Keratinocyte (primary cell): ENCODE data around the gene CCNI. TPM values are rescaled to one million over a fixed set of nuclear protein-coding genes. Genes with fewer than 3 reads are reported as not detected.

Source experiments
- DNase-seq: peaks from one replicate; pipeline ENCODE4 v3.0.0-alpha.2; 2011; ENCODE audit warnings: low read depth, missing footprints, low spot score
- FAIRE-seq: peaks from 2 replicates; lab custom pipeline; 2011; peaks lifted over from hg19 to GRCh38; lab: Jason Lieb, UNC
- H2AFZ ChIP-seq: 2 replicates; pipeline ENCODE4 v1.6.0; 2012; ENCODE audit warnings: low read length, control low read depth, inconsistent platforms; ENCODE audit not compliant: control insufficient read depth
- H3K27ac ChIP-seq: 2 replicates; pipeline ENCODE4 v1.5.1; 2011; ENCODE audit warnings: low read length; ENCODE audit not compliant: control insufficient read depth, insufficient read depth
- H3K27me3 ChIP-seq: 3 replicates; pipeline ENCODE4 v1.6.0; 2011; ENCODE audit warnings: low read length; ENCODE audit not compliant: control insufficient read depth, insufficient read depth; ENCODE audit errors: extremely low read depth
- H3K36me3 ChIP-seq, 2 experiments: 2 replicates in 1 of 2; 3 replicates in 1 of 2; pipeline ENCODE4 v1.5.1; 2011; ENCODE audit warnings: low read length in 2 of 2, mild to moderate bottlenecking in 1 of 2; ENCODE audit not compliant: control insufficient read depth in 2 of 2, insufficient read depth in 2 of 2; ENCODE audit errors: extremely low read depth in 1 of 2
- H3K4me1 ChIP-seq: 3 replicates; pipeline ENCODE4 v1.5.1; 2011; ENCODE audit warnings: low read length; ENCODE audit not compliant: control insufficient read depth, insufficient read depth; ENCODE audit errors: extremely low read depth
- H3K4me2 ChIP-seq: 3 replicates; pipeline ENCODE4 v1.6.0; 2011; ENCODE audit warnings: low read depth, low read length; ENCODE audit not compliant: control insufficient read depth, insufficient read depth; ENCODE audit errors: extremely low read depth
- H3K4me3 ChIP-seq, 3 experiments: fragments of 200-600 bp in 1 of 3; sonication (generic) in 1 of 3; 2 replicates in 2 of 3; 3 replicates in 1 of 3; pipeline ENCODE4 v1.5.1; 2011 to 2016; ENCODE audit warnings: low read length in 3 of 3, mild to moderate bottlenecking in 3 of 3, control low read depth in 2 of 3, inconsistent platforms in 1 of 3, low read depth in 1 of 3, mixed read lengths in 1 of 3, mixed run types in 1 of 3, moderate library complexity in 1 of 3; ENCODE audit not compliant: control insufficient read depth in 2 of 3, insufficient read depth in 2 of 3; ENCODE audit errors: extremely low read depth in 1 of 3
- H3K79me2 ChIP-seq: 2 replicates; pipeline ENCODE4 v1.6.0; 2012; ENCODE audit warnings: low read length; ENCODE audit not compliant: control insufficient read depth, insufficient read depth
- H3K9ac ChIP-seq: 3 replicates; pipeline ENCODE4 v1.6.0; 2011; ENCODE audit warnings: low read length; ENCODE audit not compliant: control insufficient read depth, insufficient read depth; ENCODE audit errors: extremely low read depth
- H3K9me1 ChIP-seq: 3 replicates; pipeline ENCODE4 v1.6.0; 2011; ENCODE audit warnings: low read length; ENCODE audit not compliant: control insufficient read depth, insufficient read depth; ENCODE audit errors: extremely low read depth
- H3K9me3 ChIP-seq: 2 replicates; pipeline ENCODE4 v1.5.1; 2012; ENCODE audit warnings: low read depth, low read length; ENCODE audit not compliant: control insufficient read depth
- H4K20me1 ChIP-seq: 3 replicates; pipeline ENCODE4 v1.6.0; 2011; ENCODE audit warnings: low read length; ENCODE audit not compliant: control insufficient read depth, insufficient read depth; ENCODE audit errors: extremely low read depth
- CTCF ChIP-seq, 3 experiments: IDR thresholded peaks in 1 of 3; conservative IDR thresholded peaks in 1 of 3; optimal IDR thresholded peaks in 1 of 3; 2 replicates in 2 of 3; 3 replicates in 1 of 3; pipeline versions ENCODE3 to v1.5.1; 2011; ENCODE audit warnings: low read length in 3 of 3, mild to moderate bottlenecking in 3 of 3, moderate library complexity in 2 of 3, control low read depth in 1 of 3, inconsistent platforms in 1 of 3; ENCODE audit not compliant: insufficient read depth in 2 of 3; ENCODE audit errors: extremely low read depth in 1 of 3
- EZH2 ChIP-seq: IDR thresholded peaks from one replicate; pipeline ENCODE4 v1.6.1; 2012; ENCODE audit warnings: inconsistent platforms, mild to moderate bottlenecking, low read length, moderate library complexity
- dilution Hi-C: fragments of 300-500 bp; cut with MboI; formaldehyde crosslinking; loops from one replicate; pipeline ENCODE4 v1.7.0; 2020; ENCODE audit warnings: low sequenced_read_pairs; ENCODE audit not compliant: extremely low pct_ligation_motif_present
- polyA plus RNA-seq, 5 experiments: library from polyadenylated mRNA; depleted of rRNA in 3 of 5; stranded (reverse) in 3 of 5; stranded (forward) in 1 of 5; unstranded in 1 of 5; fragments of >200 nt; gene quantifications; 1 replicate in 1 of 5; 2 replicates in 3 of 5; 3 replicates in 1 of 5; pipeline versions ENCODE4 v1.2.1 to v1.2.3, GENCODE V29; 2011 to 2012; ENCODE audit warnings: missing spikeins in 2 of 5, low read depth in 1 of 5, low replicate concordance in 1 of 5

The CCNI gene
- polyA plus RNA-seq, 1 donor (not counting 4 experiments of a cell fraction or from before 2014, with no cell fraction given), result 150 TPM

DNA sequence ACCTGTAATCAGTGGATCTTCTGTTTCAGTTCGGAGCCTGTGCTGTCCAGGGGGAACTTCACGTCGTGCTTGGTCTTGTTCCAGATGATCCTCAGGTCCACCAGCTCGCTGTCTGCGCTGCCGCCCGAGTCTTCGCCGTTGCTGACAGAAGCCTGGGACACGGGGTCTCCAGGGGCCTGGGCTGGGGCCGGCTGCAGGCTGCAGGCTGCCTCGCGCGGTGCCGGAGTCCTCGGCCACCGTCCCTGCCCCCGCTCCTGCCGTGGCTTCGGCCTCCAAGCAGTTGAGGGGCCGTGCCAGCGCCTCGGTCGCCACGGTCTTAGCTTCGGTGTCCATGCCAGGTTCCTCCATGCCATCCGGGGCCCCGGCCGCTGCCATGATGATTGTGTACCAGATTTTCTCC, 37.3 kb upstream of the CCNI start:
- dilution Hi-C loops, result no loop called here
- TF ChIP-seq CTCF (optimal IDR thresholded peaks at IDR 0.05 in 1 of 3, IDR thresholded peaks at IDR 0.05 in 1 of 3, conservative IDR thresholded peaks at IDR 0.05 in 1 of 3; ENCODE audit: extremely low read depth in 1 of 3, insufficient read depth in 2 of 3, low read length in 3 of 3) (no peak), EZH2 (no peak)
- Histone ChIP-seq H3K79me2 (no peaks in the 10 kb centered on the region), H3K4me1 (no peaks in the 10 kb centered on the region), H3K27me3 (no peaks in the 10 kb centered on the region), H3K4me3 (no peak overlapping the region), H3K9ac (no peak overlapping the region), H3K9me1 (no peaks in the 10 kb centered on the region), H3K4me2 (no peak overlapping the region), H3K9me3 (no peaks in the 10 kb centered on the region), H3K27ac (no peak overlapping the region), H4K20me1 (no peaks in the 10 kb centered on the region), H3K36me3 (no peaks in the 10 kb centered on the region), H2AFZ (no peak overlapping the region)
- DNase-seq (no peak), FAIRE-seq (no peak)

DNA sequence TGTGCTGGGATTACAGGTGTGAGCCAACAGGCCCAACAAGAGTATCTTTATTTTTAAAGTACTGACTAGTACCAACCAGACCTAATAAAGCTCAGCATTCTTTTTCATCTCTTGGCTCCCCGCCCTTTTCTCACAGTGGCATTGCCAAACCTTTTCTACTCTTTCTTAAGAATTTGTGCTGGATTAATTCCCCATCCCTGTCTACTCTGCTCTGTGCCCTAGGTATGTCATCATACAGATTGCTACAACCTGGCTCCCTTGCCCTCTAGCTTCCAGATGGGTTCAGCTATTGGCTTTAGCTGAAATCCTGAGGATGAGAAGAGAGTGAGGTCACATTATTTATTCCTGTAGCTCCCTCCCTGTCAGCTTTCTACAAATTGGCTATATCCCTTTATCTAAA, 34.9 kb upstream of the CCNI start:
- DNase-seq (no peak), FAIRE-seq (no peak)
- no peak overlapping the region for H2AFZ ChIP-seq

More for the DNA sequence above, 34.9 kb upstream of the CCNI start:
- Histone ChIP-seq H4K20me1 (no peaks in the 10 kb centered on the region), H3K27me3 (no peaks in the 10 kb centered on the region), H3K9ac (no peak overlapping the region), H3K4me3 (no peak overlapping the region), H3K4me2 (no peak overlapping the region), H3K9me3 (no peaks in the 10 kb centered on the region), H3K4me1 (no peaks in the 10 kb centered on the region), H3K79me2 (no peaks in the 10 kb centered on the region), H3K9me1 (no peaks in the 10 kb centered on the region), H3K36me3 (no peaks in the 10 kb centered on the region), H3K27ac (no peak overlapping the region)
- dilution Hi-C loops, result no loop called here
- TF ChIP-seq CTCF (optimal IDR thresholded peaks at IDR 0.05 in 1 of 3, IDR thresholded peaks at IDR 0.05 in 1 of 3, conservative IDR thresholded peaks at IDR 0.05 in 1 of 3; ENCODE audit: extremely low read depth in 1 of 3, insufficient read depth in 2 of 3, low read length in 3 of 3), result no peak
- TF ChIP-seq EZH2, result no peak
